CD4-positive, alpha-beta T cell treated with Interleukin-15 for 1 hour (primary cell): Measurements from ENCODE around the gene SLC39A13.
A peak's percentile ranks its signal among the peaks of the same experiment; 100 is the strongest.

Source experiments
- DNase-seq: peaks from one replicate; pipeline ENCODE4 v3.0.0-alpha.2; 2020

The SLC39A13 gene

GRCh38 chr11:47387944-47388696 lies 20.3 kb upstream of the SLC39A13 start:
- peak; percentile 60 for DNase-seq

DNA sequence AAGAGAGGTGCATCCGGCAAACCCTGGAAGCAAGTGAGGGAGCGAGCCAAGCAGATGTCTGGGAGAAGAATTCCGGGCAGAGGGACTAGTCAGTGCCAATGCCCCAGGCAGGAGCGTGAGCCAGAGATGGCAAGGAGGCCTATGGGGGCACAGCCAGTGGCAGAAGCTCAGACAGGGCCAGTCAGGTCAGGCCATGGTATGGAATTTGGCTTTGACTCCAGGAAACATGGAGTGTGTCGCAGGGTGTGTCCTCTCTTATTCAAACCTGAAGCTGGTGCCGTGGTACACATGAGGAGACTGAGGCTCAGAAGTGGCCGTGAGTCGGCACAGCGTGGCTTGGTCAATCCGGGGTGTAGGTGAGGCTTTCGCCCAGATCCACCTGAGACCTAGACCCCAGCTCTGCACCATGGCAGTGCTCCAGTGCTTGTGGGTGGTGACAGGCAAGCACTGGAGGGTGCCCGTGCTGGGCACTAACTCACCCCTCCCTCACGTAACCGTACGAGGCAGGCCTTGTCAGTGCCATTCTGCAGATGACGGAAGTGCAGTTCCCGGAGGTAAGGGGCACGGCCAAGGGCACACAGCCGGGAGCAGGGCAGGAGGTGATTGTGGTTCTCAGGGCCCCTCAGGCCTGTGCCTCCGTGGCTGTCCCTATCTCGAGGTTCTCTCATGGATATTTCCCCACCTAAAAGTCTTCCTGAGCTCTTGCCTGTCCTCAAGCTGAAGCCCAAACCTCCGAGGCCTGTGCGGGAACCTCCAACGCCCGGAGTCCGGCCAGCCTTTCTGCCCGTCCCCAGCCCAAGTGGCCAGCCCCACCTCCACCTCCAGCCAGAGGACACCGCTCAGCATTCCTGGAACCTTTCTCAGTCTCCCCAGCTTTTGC lies 19.5 kb upstream of the SLC39A13 start:
- DNase-seq = peak; percentile 29

- DNase-seq = no peak
These were observed 18.6 kb upstream of the SLC39A13 start for GRCh38 chr11:47389577-47390421.

DNA sequence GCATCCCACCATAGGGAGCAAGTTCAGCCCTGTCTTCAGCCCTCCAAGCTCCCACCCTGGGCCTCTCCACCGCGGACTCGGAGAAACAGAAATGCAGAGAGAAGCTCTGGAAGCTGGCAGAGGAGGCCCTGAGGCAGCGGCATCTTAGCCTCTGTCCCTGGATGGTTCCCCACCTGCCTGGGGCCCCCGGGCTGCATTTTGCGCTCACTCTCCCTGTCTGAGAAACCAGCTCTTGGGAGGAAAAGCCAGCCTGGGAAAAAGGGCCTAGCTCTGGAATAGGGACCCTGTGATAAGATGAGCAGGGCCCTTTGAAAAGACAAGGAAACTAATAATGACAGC lies 18.0 kb upstream of the SLC39A13 start:
- DNase-seq = no peak

GRCh38 chr11:47391077-47391583 lies 17.3 kb upstream of the SLC39A13 start:
- DNase-seq = peak; percentile 82

DNA sequence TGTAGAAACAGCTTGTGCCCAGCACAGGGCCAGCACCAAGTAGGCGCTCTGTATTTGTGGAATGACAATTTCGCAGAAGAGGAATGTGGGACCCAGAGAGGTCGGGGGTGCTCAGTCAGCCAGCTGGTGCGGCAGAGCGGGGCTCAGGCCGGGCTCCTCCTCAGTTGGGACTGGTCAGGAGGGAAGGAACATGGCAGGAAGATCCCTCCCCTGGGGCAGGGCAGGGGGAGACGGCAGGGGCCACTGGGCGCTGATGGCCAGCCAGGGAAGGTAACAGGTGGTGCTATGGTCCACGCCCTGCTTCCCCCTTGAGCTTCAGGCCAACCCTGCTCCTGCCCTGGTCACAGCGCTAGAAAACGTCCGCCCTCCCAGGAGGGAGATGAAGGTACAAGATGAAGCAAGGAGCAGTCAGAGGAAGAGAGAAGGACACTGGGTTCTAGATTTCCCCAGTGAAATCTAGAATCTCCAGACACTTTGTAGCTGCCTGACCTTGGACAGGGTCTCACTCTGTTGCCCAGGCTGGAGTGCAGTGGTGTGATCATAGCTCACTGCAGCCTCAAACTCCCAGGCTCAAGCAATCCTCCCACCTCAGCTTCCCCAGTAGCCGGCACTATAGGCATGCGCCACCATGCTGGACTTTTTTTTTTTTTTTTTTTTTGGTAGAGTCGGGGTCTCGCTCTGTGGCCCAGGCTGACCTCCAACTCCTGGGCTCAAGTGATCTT lies 16.5 kb upstream of the SLC39A13 start:
- DNase-seq = no peak

- DNase-seq = no peak
These were observed 15.7 kb upstream of the SLC39A13 start for GRCh38 chr11:47392546-47393162.

DNA sequence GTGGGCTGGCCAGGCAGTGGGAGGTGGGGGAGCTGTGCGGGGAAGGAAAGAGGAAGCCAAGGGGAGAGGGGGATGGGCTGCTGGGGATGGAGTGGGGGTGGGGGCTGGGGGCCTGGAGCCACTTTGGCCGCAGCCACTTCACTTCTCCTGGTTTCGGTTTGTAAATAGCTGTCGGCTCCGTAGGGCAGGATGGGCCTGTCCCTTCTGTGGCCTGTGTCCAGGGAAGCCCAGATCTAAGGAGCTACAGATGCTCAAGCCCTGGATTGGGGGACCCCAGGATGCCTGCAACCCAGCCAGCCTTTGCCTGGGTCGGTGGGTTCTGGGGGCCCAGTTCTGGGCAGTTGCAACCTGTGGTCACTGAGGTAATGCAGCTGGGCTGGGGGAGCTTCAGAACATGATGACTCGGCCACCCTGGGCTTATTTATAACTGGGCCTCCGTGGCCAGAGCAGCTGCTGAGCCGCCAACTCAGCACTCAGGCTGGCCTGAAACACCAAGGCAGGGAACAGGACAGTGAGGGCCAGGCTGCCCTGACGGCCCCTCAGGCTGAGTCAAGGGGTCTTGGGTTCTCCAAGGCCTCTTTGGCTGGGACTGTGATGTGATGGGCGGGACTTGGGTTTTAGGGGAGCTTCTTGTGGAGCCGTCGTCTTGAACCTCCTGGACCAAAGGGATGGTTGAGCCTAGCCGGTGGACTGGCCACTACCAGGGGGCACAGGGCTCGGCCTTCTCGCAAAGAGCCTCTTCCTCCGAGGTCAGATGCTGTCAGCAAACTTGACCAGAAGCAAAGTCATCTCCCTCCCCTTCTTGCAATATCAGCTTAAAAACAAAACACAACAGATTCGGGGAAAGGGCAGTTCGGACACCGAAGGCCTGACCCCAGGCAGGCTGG lies 15.0 kb upstream of the SLC39A13 start:
- DNase-seq = peak; percentile 47

DNA sequence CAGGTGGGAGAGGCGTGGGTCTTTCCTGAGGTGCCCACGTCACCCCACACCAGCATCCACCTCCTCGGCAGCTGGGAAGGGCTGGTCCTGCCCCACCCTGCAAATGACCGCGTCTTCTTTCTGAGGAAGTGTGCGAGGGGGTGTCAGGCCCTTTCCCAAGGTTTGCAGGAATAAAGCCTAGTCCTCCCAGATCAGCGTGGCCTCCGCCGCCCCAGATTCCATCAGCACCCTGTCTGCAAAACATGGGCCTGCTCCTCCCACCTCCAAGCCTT lies 14.4 kb upstream of the SLC39A13 start:
- no peak for DNase-seq

- DNase-seq = peak; percentile 84
These were observed 13.8 kb upstream of the SLC39A13 start for GRCh38 chr11:47394322-47395222.

GRCh38 chr11:47395223-47396048 lies 13.0 kb upstream of the SLC39A13 start:
- no peak for DNase-seq

- no peak for DNase-seq
These were observed 12.4 kb upstream of the SLC39A13 start for GRCh38 chr11:47396049-47396320.

DNA sequence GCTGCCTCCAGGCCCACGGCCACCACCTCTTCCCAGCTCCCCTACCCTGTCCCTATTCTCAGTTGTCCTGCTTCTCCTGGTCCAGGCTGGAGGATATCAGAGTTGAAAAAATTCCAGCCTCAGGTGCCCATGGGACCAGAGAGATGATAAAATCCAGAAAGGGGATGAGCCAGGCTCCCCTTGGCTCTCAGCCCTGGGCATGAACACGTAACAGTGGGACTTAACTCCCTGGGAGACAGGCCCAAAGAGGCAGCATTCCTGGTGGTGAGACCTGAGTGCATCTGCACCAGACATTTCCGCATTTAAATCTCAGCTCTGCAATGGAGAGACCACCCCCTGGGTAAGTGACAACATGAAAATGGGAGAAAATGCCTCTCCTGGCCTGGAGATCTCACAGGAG lies 10.4 kb upstream of the SLC39A13 start:
- DNase-seq = no peak

DNA sequence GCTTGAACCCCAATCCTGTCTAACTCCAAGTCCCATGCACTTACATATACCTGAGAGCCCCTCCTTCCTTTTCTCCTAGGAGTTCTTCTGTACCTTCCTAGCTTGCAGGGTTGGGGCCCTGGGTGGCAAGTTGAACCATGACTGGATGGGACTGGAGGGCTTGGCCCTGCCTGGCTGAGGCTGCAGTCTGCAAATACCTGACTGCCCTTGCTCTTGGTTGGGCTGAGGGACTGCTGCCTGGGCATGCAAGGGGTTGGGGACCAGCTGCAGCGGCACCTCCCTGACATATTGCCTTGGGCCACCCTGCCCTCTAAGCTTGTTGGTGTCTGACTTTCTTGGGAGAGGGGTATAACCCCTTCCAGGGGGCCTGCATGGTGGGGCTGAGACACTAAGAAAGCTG lies 9.8 kb upstream of the SLC39A13 start:
- no peak for DNase-seq

DNA sequence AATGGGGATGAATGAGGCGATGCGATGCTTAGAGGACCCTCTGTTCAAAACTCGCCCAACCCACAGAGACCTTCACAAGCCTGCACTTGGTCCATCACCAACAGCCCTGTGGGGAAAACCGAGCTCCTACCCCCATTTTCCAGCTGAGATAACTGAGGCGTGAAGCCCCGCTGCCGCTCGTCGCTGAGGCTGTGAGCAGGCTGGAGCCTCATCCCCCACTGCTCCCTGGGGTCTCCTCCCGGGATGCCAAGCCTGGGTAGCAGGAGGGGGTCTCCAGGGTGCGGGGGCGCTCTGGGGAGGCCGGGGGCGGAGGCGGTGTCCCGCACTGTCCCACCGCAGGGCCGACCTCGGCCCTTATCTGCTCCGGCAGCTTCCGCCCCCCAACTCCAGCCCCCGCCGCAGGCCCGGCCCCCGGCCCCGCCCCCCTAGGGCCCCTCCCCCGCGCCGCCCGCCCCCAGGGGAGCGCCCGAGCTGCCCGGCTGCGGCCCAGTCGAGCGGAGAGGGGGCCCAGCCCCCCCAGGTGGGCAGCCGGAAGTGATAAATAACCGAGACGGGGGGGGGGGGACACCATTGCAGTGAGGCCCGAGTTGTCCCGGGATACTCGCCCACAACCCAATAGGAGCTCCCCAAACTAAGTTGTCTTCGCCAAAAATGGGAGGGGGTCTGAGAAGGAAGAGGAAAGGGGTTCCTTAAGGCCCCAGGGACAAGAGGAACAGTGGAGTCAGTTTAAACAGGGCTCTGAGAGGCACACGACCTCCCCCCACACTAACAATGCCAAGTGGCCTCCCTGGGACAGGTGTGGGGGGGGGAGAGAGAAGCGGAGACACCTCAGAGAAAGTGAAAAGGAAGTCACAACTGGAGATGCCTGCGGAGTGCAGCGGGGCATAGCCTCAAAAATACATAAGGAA lies 8.3 kb upstream of the SLC39A13 start:
- no peak for DNase-seq

DNA sequence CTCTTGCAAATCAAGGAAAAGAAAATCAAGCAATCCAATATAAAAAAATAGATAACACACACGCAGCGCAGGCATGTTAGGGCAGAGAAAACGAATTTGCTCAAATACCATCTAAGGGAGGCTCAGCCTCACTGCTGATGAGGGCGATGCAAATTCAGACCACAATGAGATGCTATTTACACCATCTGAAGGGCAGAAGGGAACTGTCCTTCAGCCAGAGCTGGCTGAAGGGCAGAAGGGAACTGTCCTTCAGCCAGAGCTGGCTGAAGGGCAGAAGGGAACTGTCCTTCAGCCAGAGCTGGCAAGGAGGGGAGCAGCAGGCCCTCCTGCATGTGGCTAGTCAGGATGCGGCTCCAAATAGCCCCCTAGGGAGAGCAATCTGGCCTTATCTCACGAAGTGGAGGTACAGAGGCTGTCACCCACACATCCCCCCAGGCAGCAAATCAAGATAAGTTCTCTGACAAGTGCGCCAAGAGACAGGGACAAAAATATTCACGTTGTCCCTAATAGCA lies 7.6 kb upstream of the SLC39A13 start:
- no peak for DNase-seq

DNA sequence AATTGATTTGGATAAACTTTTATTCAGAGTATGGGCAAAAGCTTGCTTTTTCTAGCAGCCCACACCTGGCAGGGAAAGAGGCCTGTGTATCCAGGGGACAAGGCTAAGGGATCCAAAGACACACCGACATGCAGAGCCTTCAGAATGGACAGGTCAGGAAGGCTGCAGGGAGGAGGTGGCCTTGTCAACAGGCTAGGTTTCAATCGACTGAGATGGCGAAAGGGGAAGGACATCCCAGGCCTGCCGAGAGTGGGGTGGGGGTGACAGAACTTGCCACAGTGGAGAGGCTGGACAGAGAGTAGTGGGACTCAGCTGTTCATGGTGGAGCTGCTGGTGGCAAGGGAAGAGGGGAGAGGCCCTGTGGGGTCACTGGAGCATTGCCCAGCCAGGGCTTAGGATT lies 5.3 kb upstream of the SLC39A13 start:
- DNase-seq = no peak

- DNase-seq = no peak
These were observed 4.8 kb upstream of the SLC39A13 start for GRCh38 chr11:47403571-47403970.
